Cardiac fibroblast (primary cell): ENCODE data around the gene SIDT1.

Experiments
- DNase-seq, 2 donors: peaks; one replicate each; pipeline versions ENCODE4 v3.0.0 to v3.0.0-alpha.2; 2010; ENCODE audit warnings: low read depth in 2 of 2
- H3K4me3 ChIP-seq, 2 donors: replicated peaks in 1 of 2; 1 replicate in 1 of 2; 2 replicates in 1 of 2; pipeline ENCODE4 v1.5.1; 2011; ENCODE audit warnings: low read depth in 2 of 2, low read length in 2 of 2, mild to moderate bottlenecking in 2 of 2, moderate library complexity in 1 of 2
- TF ChIP-seq, protein P1 (sequence below): IDR thresholded peaks from one replicate; pipeline ENCODE4 v1.5.1; 2011; ENCODE audit warnings: low read depth, mild to moderate bottlenecking, low read length, inconsistent platforms

The SIDT1 gene

DNA sequence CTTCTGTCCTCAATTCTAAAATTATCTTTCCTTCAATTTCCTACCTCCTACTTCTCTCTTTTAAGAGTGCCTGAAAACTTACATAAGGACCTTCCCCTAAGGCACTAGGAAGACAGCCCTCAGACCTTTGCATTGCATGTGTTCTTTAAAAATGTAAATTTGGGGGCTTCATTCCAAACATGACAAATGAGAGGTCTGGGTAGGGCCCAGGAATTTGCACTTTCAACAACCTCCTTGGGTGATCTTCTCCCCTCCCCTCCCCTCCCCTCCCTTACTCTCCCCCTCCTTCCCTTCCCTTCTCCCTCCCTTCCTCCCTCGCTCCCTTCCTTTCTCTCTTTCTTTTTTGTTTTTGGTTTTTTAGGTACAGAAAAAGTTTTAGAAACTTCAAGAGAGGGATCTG is 145.4 kb downstream of the SIDT1 start:
- DNase-seq, result no peak
- TF ChIP-seq, protein P1, sequence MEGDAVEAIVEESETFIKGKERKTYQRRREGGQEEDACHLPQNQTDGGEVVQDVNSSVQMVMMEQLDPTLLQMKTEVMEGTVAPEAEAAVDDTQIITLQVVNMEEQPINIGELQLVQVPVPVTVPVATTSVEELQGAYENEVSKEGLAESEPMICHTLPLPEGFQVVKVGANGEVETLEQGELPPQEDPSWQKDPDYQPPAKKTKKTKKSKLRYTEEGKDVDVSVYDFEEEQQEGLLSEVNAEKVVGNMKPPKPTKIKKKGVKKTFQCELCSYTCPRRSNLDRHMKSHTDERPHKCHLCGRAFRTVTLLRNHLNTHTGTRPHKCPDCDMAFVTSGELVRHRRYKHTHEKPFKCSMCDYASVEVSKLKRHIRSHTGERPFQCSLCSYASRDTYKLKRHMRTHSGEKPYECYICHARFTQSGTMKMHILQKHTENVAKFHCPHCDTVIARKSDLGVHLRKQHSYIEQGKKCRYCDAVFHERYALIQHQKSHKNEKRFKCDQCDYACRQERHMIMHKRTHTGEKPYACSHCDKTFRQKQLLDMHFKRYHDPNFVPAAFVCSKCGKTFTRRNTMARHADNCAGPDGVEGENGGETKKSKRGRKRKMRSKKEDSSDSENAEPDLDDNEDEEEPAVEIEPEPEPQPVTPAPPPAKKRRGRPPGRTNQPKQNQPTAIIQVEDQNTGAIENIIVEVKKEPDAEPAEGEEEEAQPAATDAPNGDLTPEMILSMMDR, result no peak
- H3K4me3 ChIP-seq, result no peak overlapping the region

DNA sequence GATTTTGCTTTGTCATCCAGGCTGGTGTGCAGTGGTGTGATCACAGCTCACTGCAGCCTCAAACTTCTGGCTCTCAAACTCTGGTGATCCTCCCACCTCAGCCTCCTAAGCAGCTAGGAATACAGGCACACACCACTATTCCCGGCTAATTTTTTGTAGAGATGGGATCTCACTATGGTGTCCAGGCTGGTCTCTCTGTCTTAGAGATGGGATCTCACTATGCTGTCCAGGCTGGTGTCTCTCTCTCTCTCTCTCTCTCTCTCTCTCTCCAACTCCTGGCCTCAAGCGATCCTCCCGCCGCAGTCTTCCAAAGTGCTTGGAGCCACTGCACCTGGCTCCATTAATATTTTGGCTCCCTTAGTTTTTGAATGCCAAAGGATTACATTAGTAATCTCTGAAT is 146.4 kb downstream of the SIDT1 start:
- no peak overlapping the region for H3K4me3 ChIP-seq
- no peak for DNase-seq
- TF ChIP-seq, protein P1, result no peak
